PFSK-1 (cell line): Measurements from ENCODE around the gene MPP3.

Experiments
- FOXP2 ChIP-seq: optimal IDR thresholded peaks from 2 replicates; pipeline ENCODE3; 2011; ENCODE audit warnings: borderline replicate concordance, control low read depth, inconsistent platforms; ENCODE audit not compliant: insufficient read depth; ENCODE audit errors: extremely low read length, extremely low read depth
- POLR2AphosphoS5 ChIP-seq: IDR thresholded peaks from 2 replicates; pipeline ENCODE4 v1.6.1; 2012; ENCODE audit warnings: low read depth, mild to moderate bottlenecking, control low read depth, low read length, moderate library complexity
- TAF1 ChIP-seq: IDR thresholded peaks from 2 replicates; pipeline ENCODE4 v1.6.1; 2012; ENCODE audit warnings: low read length, control low read depth, borderline replicate concordance; ENCODE audit not compliant: insufficient read depth

DNA sequence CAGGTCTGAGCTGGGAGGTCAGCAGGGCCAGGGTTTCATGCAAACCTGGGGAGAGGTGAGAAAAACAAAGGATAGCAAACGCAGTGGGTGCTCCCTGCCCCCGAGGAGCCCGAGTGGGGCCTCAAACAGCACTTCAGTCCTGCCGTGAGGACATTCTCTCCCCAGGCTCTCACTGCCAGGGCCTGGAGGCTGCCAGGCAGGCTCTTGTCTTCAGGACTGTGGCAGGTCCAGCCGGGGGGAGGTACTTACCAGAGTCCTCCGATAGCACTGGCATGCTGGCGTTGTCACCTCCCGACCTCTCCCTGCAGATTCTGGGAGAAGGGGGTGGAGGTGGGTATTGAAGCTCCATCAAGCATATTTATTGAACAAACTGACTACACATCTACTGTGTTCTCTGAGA is 1.3 kb downstream of the MPP3 start:
- TF ChIP-seq POLR2AphosphoS5: no peak
- TF ChIP-seq FOXP2: no peak
- TF ChIP-seq TAF1: no peak
